H7 (cell line): Measurements from ENCODE around the gene SHISA4. TPM values are rescaled to one million over a fixed set of nuclear protein-coding genes. Genes with fewer than 3 reads are reported as not detected.
"Not testable (repeated sequence)": the region's sequence is repeated elsewhere in the genome, so short reads cannot be mapped to it uniquely, and the experiment has no call there.

Experiments
- DNase-seq: peaks from one replicate; pipeline ENCODE4 v3.0.0; 2012
- H3K27me3 ChIP-seq: 2 replicates; pipeline ENCODE4 v1.6.0; 2011; ENCODE audit warnings: mild to moderate bottlenecking, low read length; ENCODE audit not compliant: control insufficient read depth, insufficient read depth
- H3K36me3 ChIP-seq: replicated peaks from 2 replicates; pipeline ENCODE4 v1.5.1; 2011; ENCODE audit warnings: low read length; ENCODE audit not compliant: control insufficient read depth, insufficient read depth
- H3K4me3 ChIP-seq: 2 replicates; pipeline ENCODE4 v1.5.1; 2011; ENCODE audit warnings: low read depth, mild to moderate bottlenecking, control low read depth, low read length, moderate library complexity; ENCODE audit not compliant: insufficient read depth
- total RNA-seq: library from RNA; depleted of rRNA; stranded (reverse); fragments of >200 nt; shearing (Covaris generic); gene quantifications from 2 replicates; pipeline ENCODE4 v1.2.3, GENCODE V29; 2014

SHISA4 gene
- total RNA-seq, 1 experiment from 2014 or later, result 3.7 TPM

- H3K4me3 ChIP-seq, result no peak overlapping the region
- H3K36me3 ChIP-seq, result no peaks in the 10 kb centered on the region
- DNase-seq, result peak; percentile 30
- no peaks in the 10 kb centered on the region; the same call in 1 of the 2 replicates for H3K27me3 ChIP-seq
These were observed 28.8 kb downstream of the SHISA4 start for GRCh38 chr1:201917362-201918033.

- Histone ChIP-seq H3K36me3 (no peaks in the 10 kb centered on the region), H3K27me3 (no peaks in the 10 kb centered on the region; the same call in 1 of the 2 replicates), H3K4me3 (no peak overlapping the region)
- no peak for DNase-seq
These were observed 29.6 kb downstream of the SHISA4 start for GRCh38 chr1:201918343-201918742.

- Histone ChIP-seq H3K4me3 (no peak overlapping the region), H3K27me3 (no peaks in the 10 kb centered on the region; the same call in 1 of the 2 replicates), H3K36me3 (no peaks in the 10 kb centered on the region)
- no peak for DNase-seq
These were observed 33.4 kb downstream of the SHISA4 start for GRCh38 chr1:201921952-201922558.

GRCh38 chr1:201925301-201925567, 36.5 kb downstream of the SHISA4 start:
- Histone ChIP-seq H3K36me3 (no peaks in the 10 kb centered on the region), H3K4me3 (no peak overlapping the region), H3K27me3 (no peaks in the 10 kb centered on the region; the same call in 1 of the 2 replicates)
- DNase-seq, result no peak

- no peak for DNase-seq
- Histone ChIP-seq H3K27me3 (no peaks in the 10 kb centered on the region; the same call in 1 of the 2 replicates), H3K4me3 (no peak overlapping the region), H3K36me3 (no peaks in the 10 kb centered on the region)
These were observed 37.4 kb downstream of the SHISA4 start for GRCh38 chr1:201925981-201926645.

- Histone ChIP-seq H3K4me3 (no peak overlapping the region), H3K36me3 (no peaks in the 10 kb centered on the region), H3K27me3 (no peaks in the 10 kb centered on the region; the same call in 1 of the 2 replicates)
- DNase-seq, result no peak
These were observed 39.6 kb downstream of the SHISA4 start for GRCh38 chr1:201928266-201928665.

GRCh38 chr1:201930137-201930536, 41.4 kb downstream of the SHISA4 start:
- Histone ChIP-seq H3K4me3 (no peak overlapping the region), H3K36me3 (no peaks in the 10 kb centered on the region), H3K27me3 (no peaks in the 10 kb centered on the region; the same call in 1 of the 2 replicates)
- no peak for DNase-seq

- no peak for DNase-seq
- Histone ChIP-seq H3K27me3 (no peaks in the 10 kb centered on the region; the same call in 1 of the 2 replicates), H3K36me3 (no peaks in the 10 kb centered on the region), H3K4me3 (no peak overlapping the region)
These were observed 42.1 kb downstream of the SHISA4 start for GRCh38 chr1:201930803-201931202.

GRCh38 chr1:201933840-201934430, 45.2 kb downstream of the SHISA4 start:
- no peak for DNase-seq
- no peaks in the 10 kb centered on the region for H3K36me3 ChIP-seq
- H3K27me3 ChIP-seq, result no peaks in the 10 kb centered on the region; the same call in 1 of the 2 replicates
- H3K4me3 ChIP-seq, result no peak overlapping the region

- DNase-seq, result no peak
- no peak overlapping the region for H3K4me3 ChIP-seq
- no peaks in the 10 kb centered on the region; the same call in 1 of the 2 replicates for H3K27me3 ChIP-seq
- no peaks in the 10 kb centered on the region for H3K36me3 ChIP-seq
These were observed 49.0 kb downstream of the SHISA4 start for GRCh38 chr1:201937624-201938213.

- no peak overlapping the region for H3K4me3 ChIP-seq
- no peaks in the 10 kb centered on the region; the same call in 1 of the 2 replicates for H3K27me3 ChIP-seq
- H3K36me3 ChIP-seq, result no peaks in the 10 kb centered on the region
- no peak for DNase-seq
These were observed 49.8 kb downstream of the SHISA4 start for GRCh38 chr1:201938440-201939035.

- no peak for DNase-seq
- Histone ChIP-seq H3K4me3 (no peak overlapping the region), H3K27me3 (no peaks in the 10 kb centered on the region), H3K36me3 (no peaks in the 10 kb centered on the region)
These were observed 50.5 kb downstream of the SHISA4 start for GRCh38 chr1:201939148-201939547.

- Histone ChIP-seq H3K27me3 (no peaks in the 10 kb centered on the region), H3K36me3 (no peaks in the 10 kb centered on the region), H3K4me3 (no peak overlapping the region)
- no peak for DNase-seq
These were observed 50.9 kb downstream of the SHISA4 start for GRCh38 chr1:201939574-201939973.

GRCh38 chr1:201940316-201940715, 51.6 kb downstream of the SHISA4 start:
- H3K27me3 ChIP-seq, DNase-seq, H3K36me3 ChIP-seq, H3K4me3 ChIP-seq: not testable (repeated sequence)
